A549 (cell line): Measurements from ENCODE around the gene MELK.

Experiments used
- MAX ChIP-seq: IDR thresholded peaks from 2 replicates; pipeline ENCODE4 v1.6.1; 2012
- SREBF2 ChIP-seq: fragments of 450-650 bp; IDR thresholded peaks from 2 replicates; pipeline ENCODE4 v1.6.1; 2014; ENCODE audit warnings: mild to moderate bottlenecking, moderate library complexity

- TF ChIP-seq MAX, result no peak
- TF ChIP-seq SREBF2, result no peak
These were observed 153.2 kb downstream of the MELK start for GRCh38 chr9:36725777-36726356.
